Nephron progenitor cell (in vitro differentiated cells): ENCODE data around the gene MMP24.

ENCODE experiments used
- DNase-seq: peaks from one replicate; pipeline ENCODE4 v3.0.0; 2021
- H3K27ac Mint-ChIP-seq: 2 replicates; pipeline ENCODE4 v1.8.0; 2021; ENCODE audit warnings: mild to moderate bottlenecking, moderate library complexity, mixed read lengths
- H3K27me3 Mint-ChIP-seq: 2 replicates; pipeline ENCODE4 v1.8.0; 2021; ENCODE audit warnings: mild to moderate bottlenecking, low read depth, mixed read lengths; ENCODE audit not compliant: poor library complexity
- H3K36me3 Mint-ChIP-seq: 2 replicates; pipeline ENCODE4 v1.8.0; 2021; ENCODE audit warnings: low read depth, mixed read lengths
- H3K4me1 Mint-ChIP-seq: 2 replicates; pipeline ENCODE4 v1.8.0; 2021; ENCODE audit warnings: mixed read lengths
- H3K4me3 Mint-ChIP-seq: 2 replicates; pipeline ENCODE4 v1.8.0; 2021; ENCODE audit warnings: mild to moderate bottlenecking, moderate library complexity, mixed read lengths
- H3K9me3 Mint-ChIP-seq: 2 replicates; pipeline ENCODE4 v1.8.0; 2021; ENCODE audit warnings: mild to moderate bottlenecking, moderate library complexity, mixed read lengths
- TF ChIP-seq, protein P1 (sequence below): fragments of 200-600 bp; sonication (generic); IDR thresholded peaks from 2 replicates; pipeline ENCODE4 v1.5.0; 2021; ENCODE audit warnings: antibody characterized with exemption

MMP24 gene

DNA sequence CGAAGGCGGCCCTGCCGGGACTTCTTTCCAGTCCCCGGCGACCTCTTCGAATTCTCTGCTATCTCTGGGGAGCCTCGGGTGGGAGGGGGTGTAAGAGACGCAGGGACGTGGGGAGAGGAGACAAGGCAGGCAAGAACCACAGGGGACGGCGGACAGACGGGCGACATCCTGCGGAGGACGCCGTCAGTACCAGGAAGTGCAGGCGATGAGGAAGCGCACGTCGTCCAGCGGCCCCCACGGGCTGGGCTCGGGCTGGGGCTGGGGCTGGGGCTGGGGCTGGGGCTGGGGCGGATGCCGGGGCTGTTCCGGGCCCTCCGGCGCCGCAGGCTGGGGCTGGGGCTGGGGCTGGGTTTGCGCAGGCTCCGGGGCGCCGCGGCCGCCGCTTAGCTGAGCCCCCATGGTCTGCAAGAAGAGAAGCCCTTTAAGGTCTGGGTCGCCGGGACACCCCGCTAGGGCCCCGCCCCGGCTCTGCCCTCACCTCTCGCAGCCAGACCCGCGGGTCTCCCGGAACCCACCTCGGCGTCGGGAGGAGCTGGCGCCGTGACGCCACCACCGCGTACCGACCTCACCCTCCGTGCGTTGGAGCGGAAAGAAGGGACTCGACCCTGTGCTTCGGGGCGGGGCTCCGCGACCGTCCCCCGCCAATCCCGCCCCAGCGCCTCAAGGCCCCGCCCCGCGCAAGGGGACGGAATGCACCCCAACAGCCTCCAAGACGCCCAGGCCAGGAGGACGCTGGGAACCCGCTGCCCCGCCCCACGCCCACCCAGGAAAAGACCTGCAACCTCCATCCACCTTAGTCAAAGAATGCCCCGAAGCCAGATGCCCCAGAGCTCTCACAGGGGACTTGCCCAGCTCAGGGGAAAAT lies 51.3 kb downstream of the MMP24 start, which contains the start of gene MMP24OS:
TSS of gene MMP24OS (minus strand) at position 592 of the 865 bp plus-strand sequence. CDS start at position 399, 193 bp downstream.
- peaks cover 18% of the 10 kb centered on the region for H3K4me1 Mint-ChIP-seq
- peak within 1 kb of the TSS; percentile 93 for H3K27ac Mint-ChIP-seq
- peaks cover 39% of the 10 kb centered on the region for H3K36me3 Mint-ChIP-seq
- peaks cover 3% of the 10 kb centered on the region for H3K27me3 Mint-ChIP-seq
- peak; percentile 93 for DNase-seq
- TF ChIP-seq, protein P1, sequence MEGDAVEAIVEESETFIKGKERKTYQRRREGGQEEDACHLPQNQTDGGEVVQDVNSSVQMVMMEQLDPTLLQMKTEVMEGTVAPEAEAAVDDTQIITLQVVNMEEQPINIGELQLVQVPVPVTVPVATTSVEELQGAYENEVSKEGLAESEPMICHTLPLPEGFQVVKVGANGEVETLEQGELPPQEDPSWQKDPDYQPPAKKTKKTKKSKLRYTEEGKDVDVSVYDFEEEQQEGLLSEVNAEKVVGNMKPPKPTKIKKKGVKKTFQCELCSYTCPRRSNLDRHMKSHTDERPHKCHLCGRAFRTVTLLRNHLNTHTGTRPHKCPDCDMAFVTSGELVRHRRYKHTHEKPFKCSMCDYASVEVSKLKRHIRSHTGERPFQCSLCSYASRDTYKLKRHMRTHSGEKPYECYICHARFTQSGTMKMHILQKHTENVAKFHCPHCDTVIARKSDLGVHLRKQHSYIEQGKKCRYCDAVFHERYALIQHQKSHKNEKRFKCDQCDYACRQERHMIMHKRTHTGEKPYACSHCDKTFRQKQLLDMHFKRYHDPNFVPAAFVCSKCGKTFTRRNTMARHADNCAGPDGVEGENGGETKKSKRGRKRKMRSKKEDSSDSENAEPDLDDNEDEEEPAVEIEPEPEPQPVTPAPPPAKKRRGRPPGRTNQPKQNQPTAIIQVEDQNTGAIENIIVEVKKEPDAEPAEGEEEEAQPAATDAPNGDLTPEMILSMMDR = no peak
- H3K9me3 Mint-ChIP-seq = no peaks in the 10 kb centered on the region
- H3K4me3 Mint-ChIP-seq = peak within 1 kb of the TSS; percentile 94

DNA sequence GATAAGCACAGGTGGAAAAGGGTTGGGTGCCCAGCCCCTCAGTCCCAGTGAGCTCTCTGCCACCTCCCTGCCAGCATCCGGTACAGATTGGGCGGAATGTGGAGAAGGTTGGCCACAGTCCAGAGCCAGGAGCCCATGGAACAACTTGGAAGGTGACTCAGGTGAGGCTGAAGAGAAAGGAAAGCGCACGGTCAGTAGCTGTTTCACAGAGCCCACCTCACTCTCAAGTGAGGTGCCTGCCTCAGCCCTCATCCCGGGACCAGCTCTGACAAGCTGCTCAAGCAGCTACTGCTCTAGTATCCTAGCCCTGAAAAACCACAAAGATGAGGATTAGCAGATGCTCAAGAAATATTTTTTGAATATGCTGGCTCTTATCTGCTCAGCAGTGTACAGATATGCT lies 52.5 kb downstream of the MMP24 start:
- H3K27me3 Mint-ChIP-seq = peaks cover 3% of the 10 kb centered on the region
- TF ChIP-seq, protein P1 = no peak
- H3K4me3 Mint-ChIP-seq = no peak overlapping the region
- peaks cover 39% of the 10 kb centered on the region for H3K36me3 Mint-ChIP-seq
- H3K4me1 Mint-ChIP-seq = peaks cover 29% of the 10 kb centered on the region
- peak overlapping the region; percentile 69 for H3K27ac Mint-ChIP-seq
- H3K9me3 Mint-ChIP-seq = no peaks in the 10 kb centered on the region
- no peak for DNase-seq

DNA sequence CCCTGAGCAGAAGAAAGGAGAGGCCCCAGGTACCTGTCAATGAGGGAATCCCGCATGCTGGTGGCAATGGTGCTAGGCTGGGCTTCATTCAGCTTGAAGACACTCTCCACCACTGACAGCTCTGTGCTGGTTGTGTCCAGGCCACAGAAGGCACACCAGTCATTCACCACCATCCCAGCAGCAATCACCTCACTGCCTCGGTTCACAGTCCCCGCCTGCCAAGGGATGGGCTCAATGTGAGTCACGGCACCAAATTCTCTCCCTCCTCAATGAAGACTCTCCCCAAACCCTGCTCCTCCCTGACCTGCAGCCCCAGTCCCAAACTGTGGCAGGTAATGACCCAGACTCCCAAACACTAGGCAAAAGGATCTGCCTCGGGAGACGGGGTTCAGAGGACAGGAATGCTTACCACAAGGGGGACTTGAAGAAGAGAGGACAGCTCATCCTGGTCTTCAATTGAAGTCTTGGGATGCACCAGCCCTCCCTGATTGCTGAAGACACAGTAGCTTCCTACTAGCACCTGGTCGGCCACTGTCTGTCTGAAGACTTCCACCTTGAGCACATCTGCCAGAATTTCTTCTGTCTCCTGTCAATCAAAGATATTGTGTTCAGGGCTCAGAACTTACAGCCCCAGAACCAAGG lies 53.2 kb downstream of the MMP24 start:
- no peak overlapping the region for H3K27ac Mint-ChIP-seq
- no peak overlapping the region for H3K4me3 Mint-ChIP-seq
- peaks cover 3% of the 10 kb centered on the region for H3K27me3 Mint-ChIP-seq
- TF ChIP-seq, protein P1 = no peak
- no peak for DNase-seq
- peaks cover 39% of the 10 kb centered on the region for H3K36me3 Mint-ChIP-seq
- no peaks in the 10 kb centered on the region for H3K9me3 Mint-ChIP-seq
- peaks cover 30% of the 10 kb centered on the region for H3K4me1 Mint-ChIP-seq

DNA sequence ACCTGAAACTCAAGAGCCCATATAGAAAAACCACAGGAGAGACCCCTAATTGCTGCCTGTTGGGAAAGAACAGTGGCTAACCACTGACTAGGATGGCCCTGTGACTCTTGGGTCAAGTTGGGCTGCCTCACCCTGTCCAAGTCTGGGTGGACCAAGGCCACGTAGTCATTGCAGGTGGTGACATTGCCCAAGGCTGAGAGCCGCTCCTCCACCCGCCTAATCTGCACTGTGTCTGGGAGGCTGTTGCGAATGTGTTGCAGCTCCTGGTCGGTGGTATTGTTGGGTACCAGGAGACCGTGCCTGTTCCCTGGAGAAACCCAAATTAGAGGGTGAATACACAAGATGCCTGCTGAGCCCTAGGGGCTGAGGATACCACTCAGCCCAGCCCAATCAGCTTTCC lies 54.0 kb downstream of the MMP24 start:
- peaks cover 38% of the 10 kb centered on the region for H3K4me1 Mint-ChIP-seq
- H3K36me3 Mint-ChIP-seq = peaks cover 39% of the 10 kb centered on the region
- peaks cover 3% of the 10 kb centered on the region for H3K27me3 Mint-ChIP-seq
- no peaks in the 10 kb centered on the region for H3K9me3 Mint-ChIP-seq
- H3K4me3 Mint-ChIP-seq = no peak overlapping the region
- TF ChIP-seq, protein P1 = no peak
- no peak for DNase-seq
- H3K27ac Mint-ChIP-seq = no peak overlapping the region

DNA sequence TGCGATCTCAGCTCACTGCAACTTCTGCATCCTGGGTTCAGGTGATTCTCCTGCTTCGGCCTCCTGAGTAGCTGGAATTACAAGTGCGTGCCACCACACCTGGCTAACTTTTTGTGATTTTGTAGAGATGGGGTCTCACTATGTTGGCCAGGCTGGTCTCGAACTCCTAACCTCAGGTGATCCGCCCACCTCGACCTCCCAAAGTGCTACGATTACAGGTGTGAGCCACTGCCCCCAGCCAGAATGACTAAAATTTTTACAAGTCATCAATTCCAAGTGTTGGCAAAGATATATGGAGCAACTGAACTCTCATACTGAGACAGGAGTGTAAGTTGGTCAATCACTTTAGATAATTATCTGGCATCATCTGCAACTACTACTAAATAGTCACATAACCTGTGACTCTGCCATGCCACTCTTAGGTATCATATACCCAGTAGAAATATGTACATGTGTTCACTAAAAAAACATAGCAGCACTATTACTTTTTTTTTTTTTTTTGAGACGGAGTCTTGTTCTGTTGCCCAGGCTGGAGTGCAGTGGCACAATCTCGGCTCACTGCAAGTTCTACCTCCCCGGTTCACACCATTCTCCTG lies 55.1 kb downstream of the MMP24 start:
- H3K4me1 Mint-ChIP-seq = peaks cover 44% of the 10 kb centered on the region
- no peak overlapping the region for H3K27ac Mint-ChIP-seq
- no peak overlapping the region for H3K4me3 Mint-ChIP-seq
- peaks cover 3% of the 10 kb centered on the region for H3K27me3 Mint-ChIP-seq
- H3K9me3 Mint-ChIP-seq = no peaks in the 10 kb centered on the region
- H3K36me3 Mint-ChIP-seq = peaks cover 39% of the 10 kb centered on the region
- DNase-seq = no peak
- TF ChIP-seq, protein P1 = no peak
